Fibroblast of lung (primary cell): ENCODE measurements around the gene C19orf67.

Source experiments
- EZH2 ChIP-seq: IDR thresholded peaks from 2 replicates; pipeline ENCODE4 v1.5.1; 2012; ENCODE audit warnings: low read length, control low read depth, mild to moderate bottlenecking; ENCODE audit errors: missing control alignments
- TF ChIP-seq, protein P1 (sequence below), 2 donors: IDR thresholded peaks in 1 of 2; conservative IDR thresholded peaks in 1 of 2; 1 replicate in 1 of 2; 2 replicates in 1 of 2; pipeline ENCODE4 v1.5.1; 2011 to 2012; ENCODE audit warnings: low read length in 2 of 2, control low read depth in 1 of 2, inconsistent platforms in 1 of 2, low read depth in 1 of 2, mild to moderate bottlenecking in 1 of 2

DNA sequence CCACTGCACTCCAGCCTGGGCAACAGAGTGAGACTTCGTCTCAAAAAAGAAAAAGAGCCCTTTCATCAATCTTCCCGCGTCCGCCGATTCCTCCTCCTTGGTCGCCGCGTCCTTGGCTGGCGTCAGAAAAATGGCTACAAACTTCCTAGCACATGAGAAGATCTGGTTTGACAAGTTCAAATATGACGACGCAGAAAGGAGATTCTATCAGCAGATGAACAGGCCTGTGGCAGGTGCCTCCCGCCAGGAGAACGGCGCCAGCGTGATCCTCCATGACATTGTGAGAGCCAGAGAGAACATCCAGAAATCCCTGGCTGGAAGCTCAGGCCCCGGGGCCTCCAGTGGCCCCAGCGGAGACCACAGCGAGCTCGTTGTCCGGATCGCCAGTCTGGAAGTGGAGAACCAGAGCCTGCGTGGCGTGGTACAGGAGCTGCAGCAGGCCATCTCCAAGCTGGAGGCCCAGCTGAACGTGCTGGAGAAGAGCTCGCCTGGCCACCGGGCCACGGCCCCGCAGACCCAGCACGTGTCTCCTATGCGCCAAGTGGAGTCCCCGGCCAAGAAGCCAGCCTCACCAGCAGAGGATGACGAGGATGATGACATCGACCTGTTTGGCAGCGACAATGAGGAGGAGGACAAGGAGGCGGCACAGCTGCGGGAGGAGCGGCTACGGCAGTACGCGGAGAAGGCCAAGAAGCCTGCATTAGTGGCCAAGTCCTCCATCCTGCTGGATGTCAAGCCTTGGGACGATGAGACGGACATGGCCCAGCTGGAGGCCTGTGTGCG lies 15.1 kb downstream of the C19orf67 start:
- no peak for TF ChIP-seq EZH2
- TF ChIP-seq, protein P1, sequence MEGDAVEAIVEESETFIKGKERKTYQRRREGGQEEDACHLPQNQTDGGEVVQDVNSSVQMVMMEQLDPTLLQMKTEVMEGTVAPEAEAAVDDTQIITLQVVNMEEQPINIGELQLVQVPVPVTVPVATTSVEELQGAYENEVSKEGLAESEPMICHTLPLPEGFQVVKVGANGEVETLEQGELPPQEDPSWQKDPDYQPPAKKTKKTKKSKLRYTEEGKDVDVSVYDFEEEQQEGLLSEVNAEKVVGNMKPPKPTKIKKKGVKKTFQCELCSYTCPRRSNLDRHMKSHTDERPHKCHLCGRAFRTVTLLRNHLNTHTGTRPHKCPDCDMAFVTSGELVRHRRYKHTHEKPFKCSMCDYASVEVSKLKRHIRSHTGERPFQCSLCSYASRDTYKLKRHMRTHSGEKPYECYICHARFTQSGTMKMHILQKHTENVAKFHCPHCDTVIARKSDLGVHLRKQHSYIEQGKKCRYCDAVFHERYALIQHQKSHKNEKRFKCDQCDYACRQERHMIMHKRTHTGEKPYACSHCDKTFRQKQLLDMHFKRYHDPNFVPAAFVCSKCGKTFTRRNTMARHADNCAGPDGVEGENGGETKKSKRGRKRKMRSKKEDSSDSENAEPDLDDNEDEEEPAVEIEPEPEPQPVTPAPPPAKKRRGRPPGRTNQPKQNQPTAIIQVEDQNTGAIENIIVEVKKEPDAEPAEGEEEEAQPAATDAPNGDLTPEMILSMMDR (conservative IDR thresholded peaks at IDR 0.05 in 1 of 2, IDR thresholded peaks at IDR 0.05 in 1 of 2; ENCODE audit: low read depth in 1 of 2, low read length in 2 of 2): no peak
